BE2C (cell line): ENCODE measurements around the gene TPCN2.
"Not testable (repeated sequence)": the region's sequence is repeated elsewhere in the genome, so short reads cannot be mapped to it uniquely, and the experiment has no call there.

ENCODE experiments used
- DNase-seq: peaks from one replicate; pipeline ENCODE4 v3.0.0-alpha.2; 2020
- H3K27me3 ChIP-seq: fragments of 250-450 bp; sonication (Bioruptor Pico); 2 replicates; pipeline ENCODE4 v1.5.1; 2020; ENCODE audit warnings: mild to moderate bottlenecking
- H3K36me3 ChIP-seq: fragments of 250-450 bp; sonication (Bioruptor Pico); 2 replicates; pipeline ENCODE4 v1.5.1; 2020; ENCODE audit warnings: mild to moderate bottlenecking
- H3K4me1 ChIP-seq: fragments of 250-450 bp; sonication (Bioruptor Pico); 2 replicates; pipeline ENCODE4 v1.5.1; 2020
- H3K4me3 ChIP-seq: 2 replicates; pipeline ENCODE4 v1.5.1; 2011; ENCODE audit warnings: low read depth, low read length
- H3K9me3 ChIP-seq: fragments of 250-450 bp; sonication (Bioruptor Pico); 2 replicates; pipeline ENCODE4 v1.5.1; 2020
- CTCF ChIP-seq: IDR thresholded peaks from 2 replicates; pipeline ENCODE4 v1.5.1; 2012; ENCODE audit warnings: mild to moderate bottlenecking, low read depth, low read length

Gene TPCN2

GRCh38 chr11:69132301-69132670 is 83.6 kb downstream of the TPCN2 start:
- TF ChIP-seq CTCF = no peak
- DNase-seq = no peak
- Histone ChIP-seq H3K4me1 (no peaks in the 10 kb centered on the region; the same call in 1 of the 2 replicates), H3K9me3 (no peaks in the 10 kb centered on the region), H3K27me3 (no peaks in the 10 kb centered on the region), H3K4me3 (no peak overlapping the region), H3K36me3 (no peaks in the 10 kb centered on the region)

- Histone ChIP-seq H3K4me1 (no peaks in the 10 kb centered on the region; the same call in 1 of the 2 replicates), H3K27me3 (no peaks in the 10 kb centered on the region), H3K9me3 (no peaks in the 10 kb centered on the region), H3K36me3 (no peaks in the 10 kb centered on the region), H3K4me3 (no peak overlapping the region)
- no peak for TF ChIP-seq CTCF
- DNase-seq = no peak
These were observed 84.5 kb downstream of the TPCN2 start for GRCh38 chr11:69133251-69133650.

- H3K36me3 ChIP-seq, H3K27me3 ChIP-seq, H3K4me3 ChIP-seq, H3K4me1 ChIP-seq, H3K9me3 ChIP-seq, DNase-seq: not testable (repeated sequence)
These were observed 85.5 kb downstream of the TPCN2 start for GRCh38 chr11:69134182-69134581.

GRCh38 chr11:69134957-69135356 is 86.2 kb downstream of the TPCN2 start:
- H3K9me3 ChIP-seq = no peaks in the 10 kb centered on the region
- no peak for TF ChIP-seq CTCF

DNA sequence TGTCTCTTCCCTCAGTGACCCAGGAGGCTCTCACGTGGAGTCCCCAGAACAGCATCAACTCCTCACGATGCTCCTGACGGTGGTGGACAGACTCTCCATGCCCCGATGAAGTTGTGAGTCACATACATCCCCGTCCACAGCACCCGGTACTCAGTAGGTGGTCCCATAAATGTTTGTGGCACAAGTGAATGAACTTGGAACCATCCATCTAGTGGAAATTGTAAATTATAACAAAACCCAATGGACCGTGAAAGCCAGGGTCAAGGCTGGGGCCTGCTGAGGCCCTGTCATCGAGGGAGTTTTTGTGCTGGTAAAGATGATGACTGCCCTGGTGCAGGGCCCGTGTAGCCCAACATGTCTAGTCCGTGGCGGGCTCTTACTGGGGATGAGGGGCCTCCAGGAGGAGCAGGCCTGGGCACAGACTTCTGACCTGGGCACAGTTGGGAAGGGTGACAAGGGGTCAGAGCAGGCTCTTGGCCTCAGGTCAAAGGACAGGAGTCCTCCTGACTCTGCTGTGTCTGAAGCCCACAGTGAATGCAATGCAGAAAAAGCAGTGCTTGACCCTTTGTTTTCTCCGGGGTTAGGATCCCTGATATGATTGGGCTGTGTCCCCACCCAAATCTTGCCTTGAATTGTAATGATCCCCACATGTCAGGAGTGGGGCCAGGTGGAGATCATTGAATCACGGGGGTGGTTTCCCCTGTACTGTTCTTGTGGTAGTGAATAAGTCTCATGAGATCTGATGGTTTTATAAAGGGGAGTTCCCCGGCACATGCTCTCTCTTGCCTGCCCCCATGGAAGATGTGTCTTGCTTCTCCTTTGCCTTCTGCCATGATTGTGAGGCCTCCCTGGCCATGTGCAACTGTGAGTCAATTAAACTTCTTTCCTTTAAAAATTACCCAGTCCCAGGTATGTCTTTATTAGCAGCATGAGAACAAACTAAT is 87.0 kb downstream of the TPCN2 start:
- H3K4me3 ChIP-seq = no peak overlapping the region

More at GRCh38 chr11:69134957-69135356, 86.2 kb downstream of the TPCN2 start:
- no peak for DNase-seq
- Histone ChIP-seq H3K4me3 (no peak overlapping the region), H3K27me3 (no peaks in the 10 kb centered on the region), H3K36me3 (no peaks in the 10 kb centered on the region), H3K4me1 (no peaks in the 10 kb centered on the region; the same call in 1 of the 2 replicates)

GRCh38 chr11:69136471-69136870 is 87.7 kb downstream of the TPCN2 start:
- TF ChIP-seq CTCF = no peak
- Histone ChIP-seq H3K27me3 (no peaks in the 10 kb centered on the region), H3K36me3 (no peaks in the 10 kb centered on the region), H3K9me3 (no peaks in the 10 kb centered on the region), H3K4me1 (no peaks in the 10 kb centered on the region), H3K4me3 (no peak overlapping the region)
- DNase-seq = no peak

More for the DNA sequence above, 87.0 kb downstream of the TPCN2 start:
- Histone ChIP-seq H3K4me1 (no peaks in the 10 kb centered on the region; the same call in 1 of the 2 replicates), H3K9me3 (no peaks in the 10 kb centered on the region), H3K36me3 (no peaks in the 10 kb centered on the region), H3K27me3 (no peaks in the 10 kb centered on the region)
- DNase-seq = no peak
- no peak for TF ChIP-seq CTCF
